GM19239 (cell line): Measurements from ENCODE around the gene BANK1.

Experiments
- DNase-seq: peaks from one replicate; pipeline ENCODE4 v3.0.0; 2011; ENCODE audit warnings: low spot score; ENCODE audit not compliant: insufficient read length
- FAIRE-seq: peaks from 2 replicates; lab custom pipeline; 2011; peaks lifted over from hg19 to GRCh38; lab: Jason Lieb, UNC

The BANK1 gene

DNA sequence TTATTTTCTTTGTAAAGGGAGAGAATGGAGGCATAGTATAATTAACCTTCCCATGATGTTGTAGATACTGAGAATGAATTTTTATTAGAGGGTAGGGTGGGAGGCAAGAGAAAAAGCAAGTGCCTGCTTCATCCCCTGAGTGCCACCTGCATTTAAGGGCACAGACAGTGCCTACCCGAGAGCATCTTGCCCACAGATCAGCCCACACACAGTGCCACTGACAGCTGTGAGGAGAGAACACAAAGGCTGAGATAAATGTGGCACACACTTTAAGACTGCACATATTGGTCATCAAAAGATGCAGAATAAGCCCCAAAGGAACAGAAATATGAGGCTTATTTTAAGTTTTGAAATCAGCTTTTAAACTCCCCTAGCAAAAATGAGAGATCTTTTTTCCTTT is 304.0 kb downstream of the BANK1 start:
- DNase-seq, result no peak
- FAIRE-seq, result no peak

DNA sequence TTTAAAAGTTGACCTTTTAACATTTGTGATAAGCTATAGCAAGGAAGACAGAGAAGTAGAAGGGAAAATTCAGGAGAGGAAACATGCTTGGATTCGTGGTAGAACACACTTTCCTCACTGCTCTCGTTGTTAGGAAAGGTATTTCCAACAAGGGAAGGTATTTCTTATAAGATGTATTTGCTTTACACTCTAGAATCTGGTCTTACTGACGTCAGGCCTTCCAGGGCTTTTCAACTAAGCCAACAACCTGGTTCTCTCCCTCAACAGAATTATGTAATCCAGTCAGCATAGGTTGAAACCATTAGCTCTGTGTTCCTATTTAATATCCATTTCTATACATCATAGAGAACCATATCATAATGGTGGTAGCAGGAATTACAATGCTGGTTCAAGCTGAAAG is 312.8 kb downstream of the BANK1 start:
- FAIRE-seq (no peak), DNase-seq (no peak)

GRCh38 chr4:102104278-102104677 is 313.7 kb downstream of the BANK1 start:
- DNase-seq (no peak), FAIRE-seq (no peak)

DNA sequence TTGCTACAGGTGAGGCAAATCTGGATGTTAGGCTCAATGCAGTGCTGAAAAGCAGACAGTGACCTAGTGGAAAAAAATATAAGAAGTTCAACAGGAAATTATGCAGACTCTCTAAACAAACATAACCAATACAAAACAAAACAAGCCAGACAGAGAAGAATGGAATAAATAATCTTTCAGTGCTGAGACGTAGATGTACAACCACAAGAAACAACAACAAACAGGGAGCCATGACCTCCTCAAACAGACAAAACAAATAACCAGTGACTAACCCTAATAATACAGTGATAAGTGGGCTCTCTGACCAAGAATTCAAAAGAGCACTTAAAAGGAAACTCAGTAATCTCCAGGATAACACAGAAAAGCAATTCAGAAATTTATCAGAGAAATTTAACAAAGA is 315.5 kb downstream of the BANK1 start:
- FAIRE-seq, result no peak
- no peak for DNase-seq

- DNase-seq (no peak), FAIRE-seq (no peak)
Observed at GRCh38 chr4:102114118-102114630, 323.6 kb downstream of the BANK1 start.

GRCh38 chr4:102116121-102116520 is 325.6 kb downstream of the BANK1 start:
- no peak for FAIRE-seq
- no peak for DNase-seq

- DNase-seq (no peak), FAIRE-seq (no peak)
Observed at GRCh38 chr4:102120846-102121245, 330.3 kb downstream of the BANK1 start.
